ENCODE results near the gene SNAP23.

DNA sequence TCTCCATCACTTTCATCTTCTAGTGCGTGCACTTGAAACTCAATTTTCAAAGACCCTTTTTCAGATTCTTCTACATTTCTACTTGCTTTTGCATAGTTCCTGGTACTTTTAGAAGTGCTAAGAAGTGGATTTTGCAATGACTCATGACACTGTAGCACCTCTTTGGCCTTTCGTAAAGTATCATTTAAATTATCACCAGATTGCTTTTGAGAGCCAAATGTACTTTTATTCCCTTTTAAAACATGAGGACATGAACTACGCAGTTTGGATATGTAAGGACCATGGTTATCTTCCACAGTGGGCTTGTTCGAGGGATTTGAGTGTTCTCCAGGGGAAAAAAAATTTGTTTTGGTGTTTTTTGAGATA is 45.0 kb upstream of the SNAP23 start:
- TF ChIP-seq, protein P1, sequence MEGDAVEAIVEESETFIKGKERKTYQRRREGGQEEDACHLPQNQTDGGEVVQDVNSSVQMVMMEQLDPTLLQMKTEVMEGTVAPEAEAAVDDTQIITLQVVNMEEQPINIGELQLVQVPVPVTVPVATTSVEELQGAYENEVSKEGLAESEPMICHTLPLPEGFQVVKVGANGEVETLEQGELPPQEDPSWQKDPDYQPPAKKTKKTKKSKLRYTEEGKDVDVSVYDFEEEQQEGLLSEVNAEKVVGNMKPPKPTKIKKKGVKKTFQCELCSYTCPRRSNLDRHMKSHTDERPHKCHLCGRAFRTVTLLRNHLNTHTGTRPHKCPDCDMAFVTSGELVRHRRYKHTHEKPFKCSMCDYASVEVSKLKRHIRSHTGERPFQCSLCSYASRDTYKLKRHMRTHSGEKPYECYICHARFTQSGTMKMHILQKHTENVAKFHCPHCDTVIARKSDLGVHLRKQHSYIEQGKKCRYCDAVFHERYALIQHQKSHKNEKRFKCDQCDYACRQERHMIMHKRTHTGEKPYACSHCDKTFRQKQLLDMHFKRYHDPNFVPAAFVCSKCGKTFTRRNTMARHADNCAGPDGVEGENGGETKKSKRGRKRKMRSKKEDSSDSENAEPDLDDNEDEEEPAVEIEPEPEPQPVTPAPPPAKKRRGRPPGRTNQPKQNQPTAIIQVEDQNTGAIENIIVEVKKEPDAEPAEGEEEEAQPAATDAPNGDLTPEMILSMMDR (conservative IDR thresholded peaks at IDR 0.05) = no peak
- no peak for TF ChIP-seq ZFX (IDR thresholded peaks at IDR 0.05)

Measured in C4-2B (cell line).